K562 (cell line): ENCODE data around the gene STK17A. TPM values are rescaled to one million over a fixed set of nuclear protein-coding genes. Genes with fewer than 3 reads are reported as not detected.

Experiments used
- ATAC-seq: fragments of 200-7000 bp; cut with Tn5 transposase; 3 replicates; pipeline ENCODE4 v1.9.1; 2020; ENCODE audit warnings: moderate library complexity
- BruUV-seq: library from RNA; stranded (reverse); fragments of 400-500 nt; replicated peaks from 2 replicates; lab custom pipeline; 2021; lab: Mats Ljungman, UMichigan
- CTCF ChIA-PET: fragments of 300-600 bp; formaldehyde crosslinking; extraction: SDS; loops from one replicate; lab custom pipeline; 2021; ENCODE audit warnings: low intra/inter-chr PET ratio; lab: Yijun Ruan, JAX
- POLR2A ChIA-PET: fragments of 300-600, 350-650 bp; sonication (Branson Sonifier 250); formaldehyde crosslinking; extraction: SDS; loops from one replicate; lab custom pipeline; 2021; ENCODE audit warnings: antibody characterized with exemption, inconsistent platforms; lab: Yijun Ruan, JAX
- DNase-seq, 4 experiments: peaks; one replicate each; pipeline versions ENCODE4 v3.0.0 to v3.0.0-alpha.2; 2011 to 2018; ENCODE audit warnings: low spot score in 3 of 4, mixed read lengths in 3 of 4; ENCODE audit errors: extremely low read depth in 1 of 4
- FAIRE-seq: peaks from 2 replicates; lab custom pipeline; 2011; peaks lifted over from hg19 to GRCh38; lab: Jason Lieb, UNC
- H2AFZ ChIP-seq: 2 replicates; pipeline ENCODE4 v1.6.0; 2011; ENCODE audit warnings: low read depth, low read length, control low read depth, inconsistent platforms
- H3K27ac ChIP-seq: fragments of 200-600 bp; 3 replicates; pipeline ENCODE4 v1.8.0; 2011; ENCODE audit warnings: low read depth, mild to moderate bottlenecking, control low read depth, inconsistent platforms, low read length, moderate library complexity, mixed read lengths; ENCODE audit errors: extremely low read depth
- H3K27me3 ChIP-seq, 2 experiments: fragments of 300-600 bp in 1 of 2; 2 replicates in 1 of 2; 3 replicates in 1 of 2; pipeline versions ENCODE4 v1.6.0 to v1.8.0; 2011; ENCODE audit warnings: inconsistent platforms in 2 of 2, low read length in 2 of 2, mild to moderate bottlenecking in 1 of 2, mixed read lengths in 1 of 2, moderate library complexity in 1 of 2; ENCODE audit not compliant: control insufficient read depth in 2 of 2, insufficient read depth in 2 of 2
- H3K36me3 ChIP-seq: fragments of 300-600 bp; 3 replicates; pipeline ENCODE4 v1.8.0; 2011; ENCODE audit warnings: mild to moderate bottlenecking, low read length, inconsistent platforms; ENCODE audit not compliant: control insufficient read depth, insufficient read depth
- H3K4me1 ChIP-seq, 2 experiments: fragments of 200-600 bp in 1 of 2; replicated peaks in 1 of 2; 2 replicates in 1 of 2; 3 replicates in 1 of 2; pipeline versions ENCODE4 v1.5.1 to v1.8.0; 2011; ENCODE audit warnings: inconsistent platforms in 2 of 2, low read length in 2 of 2, mild to moderate bottlenecking in 1 of 2, mixed read lengths in 1 of 2, moderate library complexity in 1 of 2; ENCODE audit not compliant: control insufficient read depth in 2 of 2, insufficient read depth in 2 of 2
- H3K4me2 ChIP-seq: 2 replicates; pipeline ENCODE4 v1.6.1; 2011; ENCODE audit warnings: low read length, control low read depth, inconsistent platforms, mixed read lengths; ENCODE audit not compliant: insufficient read depth
- H3K4me3 ChIP-seq: fragments of 200-600 bp; sonication (generic), shearing (Covaris generic); 2 replicates; pipeline ENCODE4 v1.5.1; 2016; ENCODE audit warnings: control low read depth, inconsistent platforms
- H3K79me2 ChIP-seq: fragments of 200-600 bp; 3 replicates; pipeline ENCODE4 v1.8.0; 2011; ENCODE audit warnings: low read length, inconsistent platforms; ENCODE audit not compliant: control insufficient read depth, insufficient read depth
- H3K9ac ChIP-seq, 2 experiments: 2 replicates each; pipeline versions ENCODE4 v1.6.0 to v1.6.1; 2011; ENCODE audit warnings: low read depth in 2 of 2, low read length in 2 of 2, control low read depth in 1 of 2, inconsistent platforms in 1 of 2, mild to moderate bottlenecking in 1 of 2, mixed read lengths in 1 of 2; ENCODE audit not compliant: insufficient read depth in 1 of 2
- H3K9me1 ChIP-seq: one replicate; pipeline ENCODE4 v1.6.0; 2011; ENCODE audit warnings: inconsistent platforms, mild to moderate bottlenecking, low read length, moderate library complexity; ENCODE audit not compliant: control insufficient read depth, insufficient read depth
- H3K9me3 ChIP-seq: replicated peaks from 2 replicates; pipeline ENCODE4 v1.5.1; 2011; ENCODE audit warnings: low read depth, low read length, inconsistent platforms; ENCODE audit not compliant: control insufficient read depth, insufficient read depth
- H4K20me1 ChIP-seq: replicated peaks from 2 replicates; pipeline ENCODE4 v1.6.1; 2011; ENCODE audit warnings: low read length, inconsistent platforms, mixed read lengths; ENCODE audit not compliant: control insufficient read depth, insufficient read depth
- DACH1 ChIP-seq: fragments of 450-650 bp; IDR thresholded peaks from 2 replicates; pipeline ENCODE4 v1.6.1; 2018; ENCODE audit not compliant: partially characterized antibody
- FOXJ3 ChIP-seq: sonication (generic); formaldehyde crosslinking; IDR thresholded peaks from 2 replicates; pipeline ENCODE4 v1.4.0; 2020; ENCODE audit warnings: mild to moderate bottlenecking, missing genetic modification reagents
- FOXK2 ChIP-seq, 2 experiments: fragments of 450-650 bp; IDR thresholded peaks in 1 of 2; conservative IDR thresholded peaks in 1 of 2; 2 replicates each; pipeline ENCODE4 v1.6.1; 2016; ENCODE audit warnings: low read depth in 2 of 2, mild to moderate bottlenecking in 1 of 2
- HINFP ChIP-seq: fragments of 450-650 bp; conservative IDR thresholded peaks from 2 replicates; pipeline ENCODE4 v1.6.1; 2016; ENCODE audit warnings: missing genetic modification characterization, low read depth, mild to moderate bottlenecking, control low read depth, missing compliant biosample characterization
- POLR3G ChIP-seq: IDR thresholded peaks from 2 replicates; pipeline ENCODE4 v1.6.1; 2011; ENCODE audit not compliant: insufficient read length, insufficient replicate concordance; ENCODE audit errors: extremely low read depth
- PRMT5 ChIP-seq: sonication (generic); formaldehyde crosslinking; IDR thresholded peaks from 2 replicates; pipeline ENCODE4 v1.5.0; 2020; ENCODE audit warnings: missing genetic modification reagents
- SFPQ ChIP-seq: fragments of 200-400 bp; formaldehyde crosslinking; IDR thresholded peaks from 2 replicates; pipeline ENCODE4 v1.6.1; 2017; ENCODE audit warnings: mild to moderate bottlenecking, low read depth, low read length, moderate library complexity
- ZNF239 ChIP-seq: fragments of 250-450 bp; sonication (Bioruptor Pico); IDR thresholded peaks from 2 replicates; pipeline ENCODE4 v1.4.0; 2020; ENCODE audit warnings: mild to moderate bottlenecking
- WGBS: fragments of 100-300 bp; shearing (Covaris generic); methylation state at CpG from one replicate; pipeline ENCODE4 v1.1.6; 2016; ENCODE audit warnings: low coverage, mixed read lengths; ENCODE audit not compliant: insufficient coverage; ENCODE audit errors: missing lambda C conversion rate; 5-methylcytosine and 5-hydroxymethylcytosine counted together
- in situ Hi-C: fragments of 300-500 bp; cut with MboI; formaldehyde crosslinking; loops from 4 replicates; pipeline ENCODE4 v1.15.0; 2018; ENCODE audit warnings: inconsistent platforms, mixed read lengths
- intact Hi-C: fragments of 100-400 bp; cut with micrococcal nuclease; formaldehyde crosslinking; loops from 2 replicates; pipeline ENCODE4 v1.14.2; 2022
- polyA plus RNA-seq, 8 experiments: library from polyadenylated mRNA; depleted of rRNA in 4 of 8; stranded (reverse) in 5 of 8; unstranded in 3 of 8; fragments of >200 nt; fragmentation: Nextera tagmentation in 2 of 8; fragmentation: Illumina TruSeq in 1 of 8; extraction: Ambion mirVana in 2 of 8; extraction: Trizol in 1 of 8; gene quantifications; 2 replicates each; pipeline versions ENCODE4 v1.2.1 to v1.2.3, GENCODE V29; 2011 to 2014; ENCODE audit warnings: inconsistent platforms in 1 of 8, missing spikeins in 1 of 8
- total RNA-seq, 7 experiments: library from RNA; depleted of rRNA in 6 of 7; stranded (reverse); fragments of >200 nt in 6 of 7; fragmentation: Illumina TruSeq in 2 of 7; extraction: Trizol in 2 of 7; gene quantifications; 2 replicates each; pipeline versions ENCODE4 v1.2.1 to v1.2.3, GENCODE V29; 2011 to 2021; ENCODE audit warnings: low replicate concordance in 1 of 7

Gene STK17A
- total and polyA plus RNA-seq, 9 of the 15 experiments (the other 6 are each of a cell fraction or from before 2014, with no cell fraction given): 3.4 to 16.3 (median 13.2) TPM

GRCh38 chr7:43586251-43586900 lies 3.5 kb downstream of the STK17A start:
- H3K9me3 ChIP-seq: no peaks in the 10 kb centered on the region
- no peak overlapping the region for H2AFZ ChIP-seq
- no peak for ATAC-seq
- in situ Hi-C loops: loop anchor here (10.0 kb wide), 1 partner anchor 248 kb away; no protein-coding TSS in a partner anchor
- H3K79me2 ChIP-seq: peaks cover 62% of the 10 kb centered on the region
- no peaks in the 10 kb centered on the region for H3K9me1 ChIP-seq
- POLR2A ChIA-PET: interaction anchor here (0.6 to 2.4 kb wide), 3 partner anchors 16 to 35 kb away, joined by 3 to 5 read pairs (median 4); no protein-coding TSS in a partner anchor
- no TSS peak for BruUV-seq
- no peak overlapping the region for H3K9ac ChIP-seq
- 0 out of 2 replicates have a peak, but pooled peaks cover 4% of the 10 kb centered on the region for H4K20me1 ChIP-seq
- H3K27me3 ChIP-seq: no peaks in the 10 kb centered on the region; a peak in 1 of 5 replicates
- H3K4me3 ChIP-seq: no peak overlapping the region
- DNase-seq: no peak
- FAIRE-seq: no peak
- CTCF ChIA-PET: no interaction called here
- 65% methylated on average over 4 of the region's 4 CpGs for WGBS
- no peak for TF ChIP-seq POLR3G
- no peak for TF ChIP-seq HINFP (tag)
- no peak for TF ChIP-seq FOXJ3 (CRISPR knock-in tag)
- TF ChIP-seq ZNF239 (CRISPR knock-in tag): no peak
- TF ChIP-seq SFPQ: no peak
- TF ChIP-seq PRMT5: no peak
- TF ChIP-seq DACH1: no peak
- TF ChIP-seq FOXK2 (conservative IDR thresholded peaks at IDR 0.05 in 1 of 2, IDR thresholded peaks at IDR 0.05 in 1 of 2; ENCODE audit: low read depth in 2 of 2): no peak
- H3K27ac ChIP-seq: no peak overlapping the region
- no peaks in the 10 kb centered on the region for H3K36me3 ChIP-seq
- no peak overlapping the region for H3K4me2 ChIP-seq
- peaks cover 7 to 10% of the 10 kb centered on the region in 2 experiments; a peak in 4 of 5 replicates for H3K4me1 ChIP-seq
- intact Hi-C loops: loop anchor here (10.0 kb wide), 1 partner anchor 368 kb away; no protein-coding TSS in a partner anchor
